ENCODE data around the gene SPTA1.

DNA sequence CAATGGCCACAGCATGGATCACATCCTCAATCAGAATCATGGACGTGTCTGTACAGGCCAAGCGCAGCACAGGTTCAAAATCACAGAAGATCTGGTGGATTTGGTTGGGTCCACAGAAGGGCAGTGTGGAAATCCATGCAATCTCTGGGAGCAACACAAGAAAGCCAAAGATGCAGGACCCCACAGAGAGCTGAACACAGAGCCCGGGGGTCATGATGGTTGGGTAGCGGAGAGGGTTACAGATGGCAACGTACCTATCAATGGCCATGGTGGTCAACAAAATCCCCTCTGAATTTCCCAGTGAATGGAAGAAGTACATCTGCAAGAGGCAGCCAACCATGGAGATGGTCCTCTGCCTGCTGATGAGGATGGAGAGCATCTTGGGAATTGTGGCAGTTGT is 37.9 kb upstream of the SPTA1 start:
- no peak for TF ChIP-seq POLR2A (IDR thresholded peaks at IDR 0.05; ENCODE audit: low read depth, low read length)
- TF ChIP-seq, protein P1, sequence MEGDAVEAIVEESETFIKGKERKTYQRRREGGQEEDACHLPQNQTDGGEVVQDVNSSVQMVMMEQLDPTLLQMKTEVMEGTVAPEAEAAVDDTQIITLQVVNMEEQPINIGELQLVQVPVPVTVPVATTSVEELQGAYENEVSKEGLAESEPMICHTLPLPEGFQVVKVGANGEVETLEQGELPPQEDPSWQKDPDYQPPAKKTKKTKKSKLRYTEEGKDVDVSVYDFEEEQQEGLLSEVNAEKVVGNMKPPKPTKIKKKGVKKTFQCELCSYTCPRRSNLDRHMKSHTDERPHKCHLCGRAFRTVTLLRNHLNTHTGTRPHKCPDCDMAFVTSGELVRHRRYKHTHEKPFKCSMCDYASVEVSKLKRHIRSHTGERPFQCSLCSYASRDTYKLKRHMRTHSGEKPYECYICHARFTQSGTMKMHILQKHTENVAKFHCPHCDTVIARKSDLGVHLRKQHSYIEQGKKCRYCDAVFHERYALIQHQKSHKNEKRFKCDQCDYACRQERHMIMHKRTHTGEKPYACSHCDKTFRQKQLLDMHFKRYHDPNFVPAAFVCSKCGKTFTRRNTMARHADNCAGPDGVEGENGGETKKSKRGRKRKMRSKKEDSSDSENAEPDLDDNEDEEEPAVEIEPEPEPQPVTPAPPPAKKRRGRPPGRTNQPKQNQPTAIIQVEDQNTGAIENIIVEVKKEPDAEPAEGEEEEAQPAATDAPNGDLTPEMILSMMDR (conservative IDR thresholded peaks at IDR 0.05; ENCODE audit: low read depth, low read length): no peak

All from IMR-90 (cell line).